ENCODE measurements around the gene SIK3. TPM values are rescaled to one million over a fixed set of nuclear protein-coding genes. Genes with fewer than 3 reads are reported as not detected.
"Not testable (repeated sequence)": the region's sequence is repeated elsewhere in the genome, so short reads cannot be mapped to it uniquely, and the experiment has no call there.

SIK3 gene
- total RNA-seq, 1 donor from 2014 or later = 19.5 TPM

GRCh38 chr11:117057727-117058126 lies 40.5 kb downstream of the SIK3 start:
- TF ChIP-seq, protein P1, sequence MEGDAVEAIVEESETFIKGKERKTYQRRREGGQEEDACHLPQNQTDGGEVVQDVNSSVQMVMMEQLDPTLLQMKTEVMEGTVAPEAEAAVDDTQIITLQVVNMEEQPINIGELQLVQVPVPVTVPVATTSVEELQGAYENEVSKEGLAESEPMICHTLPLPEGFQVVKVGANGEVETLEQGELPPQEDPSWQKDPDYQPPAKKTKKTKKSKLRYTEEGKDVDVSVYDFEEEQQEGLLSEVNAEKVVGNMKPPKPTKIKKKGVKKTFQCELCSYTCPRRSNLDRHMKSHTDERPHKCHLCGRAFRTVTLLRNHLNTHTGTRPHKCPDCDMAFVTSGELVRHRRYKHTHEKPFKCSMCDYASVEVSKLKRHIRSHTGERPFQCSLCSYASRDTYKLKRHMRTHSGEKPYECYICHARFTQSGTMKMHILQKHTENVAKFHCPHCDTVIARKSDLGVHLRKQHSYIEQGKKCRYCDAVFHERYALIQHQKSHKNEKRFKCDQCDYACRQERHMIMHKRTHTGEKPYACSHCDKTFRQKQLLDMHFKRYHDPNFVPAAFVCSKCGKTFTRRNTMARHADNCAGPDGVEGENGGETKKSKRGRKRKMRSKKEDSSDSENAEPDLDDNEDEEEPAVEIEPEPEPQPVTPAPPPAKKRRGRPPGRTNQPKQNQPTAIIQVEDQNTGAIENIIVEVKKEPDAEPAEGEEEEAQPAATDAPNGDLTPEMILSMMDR (IDR thresholded peaks at IDR 0.05) = no peak
- H3K36me3 Mint-ChIP-seq (ENCODE audit: low read depth) = no peaks in the 10 kb centered on the region
- H3K27ac Mint-ChIP-seq (ENCODE audit: unreplicated experiment) = no peak overlapping the region
- no peaks in the 10 kb centered on the region for H3K27me3 Mint-ChIP-seq (ENCODE audit: low read depth)
- no peaks in the 10 kb centered on the region for H3K9me3 Mint-ChIP-seq (ENCODE audit: low read depth)
- H3K4me1 Mint-ChIP-seq (ENCODE audit: low read depth) = peaks cover 12% of the 10 kb centered on the region
- H3K4me3 Mint-ChIP-seq (ENCODE audit: unreplicated experiment) = no peak overlapping the region
- no peak for DNase-seq (ENCODE audit: low spot score)

DNA sequence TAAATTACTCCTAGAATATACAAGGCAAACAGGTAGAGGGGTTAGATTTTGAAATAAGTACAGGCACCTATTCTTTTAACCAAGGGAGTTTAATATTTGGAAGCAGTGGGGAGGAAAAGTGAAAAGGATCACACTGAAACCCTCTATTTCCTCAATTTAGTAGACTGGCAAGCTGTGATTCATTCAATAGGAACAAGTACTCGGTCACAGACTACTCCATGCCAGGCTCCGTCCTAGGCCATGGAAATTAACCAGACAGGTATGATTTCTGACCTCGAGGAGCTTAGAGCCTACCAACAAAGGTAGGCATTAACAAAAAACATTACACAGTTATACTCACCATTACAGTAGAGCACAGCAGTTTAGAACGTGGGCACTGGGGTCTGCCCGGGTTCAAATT lies 40.9 kb downstream of the SIK3 start:
- H3K27me3 Mint-ChIP-seq (ENCODE audit: low read depth) = no peaks in the 10 kb centered on the region
- DNase-seq (ENCODE audit: low spot score) = no peak
- H3K4me3 Mint-ChIP-seq (ENCODE audit: unreplicated experiment) = no peak overlapping the region
- H3K9me3 Mint-ChIP-seq (ENCODE audit: low read depth) = no peaks in the 10 kb centered on the region
- TF ChIP-seq, protein P1 (IDR thresholded peaks at IDR 0.05) = no peak
- no peaks in the 10 kb centered on the region for H3K36me3 Mint-ChIP-seq (ENCODE audit: low read depth)
- peaks cover 12% of the 10 kb centered on the region for H3K4me1 Mint-ChIP-seq (ENCODE audit: low read depth)
- H3K27ac Mint-ChIP-seq (ENCODE audit: unreplicated experiment) = no peak overlapping the region

DNA sequence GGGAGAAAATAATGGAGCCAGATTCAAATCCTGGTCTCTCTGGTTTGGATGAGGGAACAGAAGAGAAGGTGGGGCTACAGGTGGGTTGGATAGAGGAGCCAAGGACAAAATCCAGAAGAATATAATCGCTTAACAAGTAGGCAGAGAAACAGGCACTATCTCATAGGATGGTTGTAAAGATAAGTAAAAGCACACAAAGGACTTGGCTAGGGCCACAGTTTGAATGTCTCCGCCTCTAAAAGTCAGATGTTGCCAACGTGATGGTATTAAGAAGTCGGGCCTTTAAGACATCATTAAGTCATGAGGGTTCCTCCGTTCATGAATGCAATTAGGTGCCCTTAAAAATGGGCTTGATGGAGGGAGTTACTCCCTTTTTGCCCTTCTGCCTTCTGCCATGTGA lies 42.8 kb downstream of the SIK3 start:
- no peak overlapping the region for H3K4me3 Mint-ChIP-seq (ENCODE audit: unreplicated experiment)

DNA sequence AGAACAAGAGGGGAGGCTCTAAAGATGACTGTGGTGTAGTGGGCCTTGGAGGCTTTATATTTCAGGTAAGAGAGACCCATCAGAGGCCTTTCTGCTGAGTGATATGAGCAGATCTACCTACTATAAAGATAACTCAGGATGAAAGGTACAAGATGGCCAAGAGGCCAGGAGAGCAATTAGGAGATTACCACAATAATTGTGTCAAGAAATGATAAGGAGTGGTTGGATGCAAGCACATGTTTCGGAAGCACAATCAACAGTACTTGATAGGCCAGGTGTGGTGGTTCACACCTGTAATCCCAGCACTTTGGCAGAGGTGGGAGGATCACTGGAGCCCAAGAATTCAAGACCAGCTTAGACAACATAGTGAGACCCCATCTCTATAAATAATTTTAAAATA lies 43.8 kb downstream of the SIK3 start:
- DNase-seq (ENCODE audit: low spot score) = no peak
- no peaks in the 10 kb centered on the region for H3K27me3 Mint-ChIP-seq (ENCODE audit: low read depth)
- no peaks in the 10 kb centered on the region for H3K9me3 Mint-ChIP-seq (ENCODE audit: low read depth)
- H3K27ac Mint-ChIP-seq (ENCODE audit: unreplicated experiment) = no peak overlapping the region
- H3K4me3 Mint-ChIP-seq (ENCODE audit: unreplicated experiment) = no peak overlapping the region
- peaks cover 12% of the 10 kb centered on the region for H3K4me1 Mint-ChIP-seq (ENCODE audit: low read depth)
- no peaks in the 10 kb centered on the region for H3K36me3 Mint-ChIP-seq (ENCODE audit: low read depth)
- TF ChIP-seq, protein P1 (IDR thresholded peaks at IDR 0.05) = no peak

More for the DNA sequence above, 42.8 kb downstream of the SIK3 start:
- H3K9me3 Mint-ChIP-seq (ENCODE audit: low read depth) = no peaks in the 10 kb centered on the region
- H3K27ac Mint-ChIP-seq (ENCODE audit: unreplicated experiment) = no peak overlapping the region
- TF ChIP-seq, protein P1 (IDR thresholded peaks at IDR 0.05) = no peak
- peaks cover 12% of the 10 kb centered on the region for H3K4me1 Mint-ChIP-seq (ENCODE audit: low read depth)
- no peak for DNase-seq (ENCODE audit: low spot score)
- no peaks in the 10 kb centered on the region for H3K36me3 Mint-ChIP-seq (ENCODE audit: low read depth)
- H3K27me3 Mint-ChIP-seq (ENCODE audit: low read depth) = no peaks in the 10 kb centered on the region

- Mint-ChIP-seq H3K27ac (ENCODE audit: unreplicated experiment) (no peak overlapping the region), H3K4me1 (ENCODE audit: low read depth) (no peaks in the 10 kb centered on the region), H3K36me3 (ENCODE audit: low read depth) (no peaks in the 10 kb centered on the region), H3K27me3 (ENCODE audit: low read depth) (no peaks in the 10 kb centered on the region), H3K9me3 (ENCODE audit: low read depth) (no peaks in the 10 kb centered on the region), H3K4me3 (ENCODE audit: unreplicated experiment) (no peak overlapping the region)
- TF ChIP-seq, protein P1 (IDR thresholded peaks at IDR 0.05) = no peak
- DNase-seq (ENCODE audit: low spot score) = no peak
Observed at GRCh38 chr11:117052196-117053149, 45.8 kb downstream of the SIK3 start.

DNA sequence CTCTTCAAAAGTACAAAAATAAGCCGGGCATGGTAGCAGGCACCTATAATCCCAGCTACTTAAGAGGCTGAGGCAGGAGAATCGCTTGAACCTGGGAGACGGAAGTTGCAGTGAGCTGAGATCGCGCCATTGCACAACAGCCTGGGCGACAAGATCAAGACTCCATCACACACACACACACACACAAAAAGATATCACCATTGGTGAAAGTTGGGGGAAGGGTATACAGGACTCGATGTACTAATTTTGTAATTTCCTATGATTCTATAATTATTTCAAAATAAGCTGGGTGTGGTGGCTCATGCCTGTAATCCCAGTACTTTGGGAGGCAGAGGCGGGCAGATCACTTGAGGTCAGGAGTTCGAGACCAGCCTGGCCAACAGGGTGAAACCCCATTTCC lies 48.1 kb downstream of the SIK3 start:
- H3K27me3 Mint-ChIP-seq (ENCODE audit: low read depth); H3K27ac Mint-ChIP-seq (ENCODE audit: unreplicated experiment); H3K9me3 Mint-ChIP-seq (ENCODE audit: low read depth); H3K36me3 Mint-ChIP-seq (ENCODE audit: low read depth); H3K4me1 Mint-ChIP-seq (ENCODE audit: low read depth); DNase-seq (ENCODE audit: low spot score); H3K4me3 Mint-ChIP-seq (ENCODE audit: unreplicated experiment): not testable (repeated sequence)

DNA sequence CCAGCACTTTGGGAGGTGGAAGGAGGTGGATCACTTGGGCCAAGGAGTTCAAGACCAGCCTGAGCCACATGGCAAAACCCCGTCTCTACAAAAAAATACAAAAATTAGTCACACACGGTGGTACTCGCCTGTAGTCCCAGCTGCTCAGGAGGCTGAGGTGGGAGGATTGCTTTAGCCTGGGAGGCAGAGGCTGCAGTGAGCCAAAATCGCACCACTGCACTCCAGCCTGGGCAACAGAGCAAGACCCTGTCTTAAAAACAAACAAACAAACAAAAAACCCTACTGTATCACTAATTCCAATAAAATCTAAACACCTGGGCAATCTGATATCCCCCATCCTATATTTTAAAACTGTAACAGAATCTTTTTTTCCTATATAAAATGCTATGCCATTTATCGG lies 51.6 kb downstream of the SIK3 start:
- H3K4me3 Mint-ChIP-seq (ENCODE audit: unreplicated experiment); DNase-seq (ENCODE audit: low spot score); H3K27ac Mint-ChIP-seq (ENCODE audit: unreplicated experiment); H3K9me3 Mint-ChIP-seq (ENCODE audit: low read depth); H3K36me3 Mint-ChIP-seq (ENCODE audit: low read depth); H3K27me3 Mint-ChIP-seq (ENCODE audit: low read depth): not testable (repeated sequence)
- H3K4me1 Mint-ChIP-seq (ENCODE audit: low read depth) = peaks cover 15% of the 10 kb centered on the region

Measured in chondrocyte (in vitro differentiated cells).